Upper lobe of right lung (tissue), 1 donor: ENCODE data around the gene ERCC6L. TPM values are rescaled to one million over a fixed set of nuclear protein-coding genes. Genes with fewer than 3 reads are reported as not detected.
A peak's percentile ranks its signal among the peaks of the same experiment; 100 is the strongest.
"Not testable (repeated sequence)": the region's sequence is repeated elsewhere in the genome, so short reads cannot be mapped to it uniquely, and the experiment has no call there.

Source experiments
- ATAC-seq: fragments of 200-7000 bp; cut with Tn5 transposase; one replicate; pipeline ENCODE4 v1.9.1; 2020; ENCODE audit warnings: mild to moderate bottlenecking, moderate library complexity
- DNase-seq: peaks from one replicate; pipeline ENCODE4 v3.0.0-alpha.2; 2020
- H3K27ac ChIP-seq: fragments of 200-600 bp; one replicate; pipeline ENCODE4 v1.8.0; 2022
- H3K27me3 ChIP-seq: fragments of 200-600 bp; one replicate; pipeline ENCODE4 v1.8.0; 2022; ENCODE audit warnings: mild to moderate bottlenecking
- H3K36me3 ChIP-seq: fragments of 200-600 bp; one replicate; pipeline ENCODE4 v1.8.0; 2022
- H3K4me1 ChIP-seq: fragments of 200-600 bp; one replicate; pipeline ENCODE4 v1.8.0; 2022
- H3K4me3 ChIP-seq: fragments of 200-600 bp; one replicate; pipeline ENCODE4 v1.8.0; 2022; ENCODE audit warnings: mild to moderate bottlenecking
- H3K9me3 ChIP-seq: fragments of 200-600 bp; one replicate; pipeline ENCODE4 v1.8.0; 2022
- intact Hi-C: fragments of 100-400 bp; cut with DNase I; formaldehyde crosslinking; loops from one replicate; pipeline ENCODE4 v1.11.0; 2022
- total RNA-seq: library from RNA; stranded (reverse); fragmentation: NEBNext Ultra II Directional; extraction: Animal tissue kit (Norgen Biotek cat#: 25700); gene quantifications from one replicate; pipeline ENCODE4 v1.2.1, GENCODE V29; 2021
- TF ChIP-seq, protein P1 (sequence below): fragments of 200-600 bp; IDR thresholded peaks from one replicate; pipeline ENCODE4 v1.8.0; 2022; ENCODE audit warnings: antibody characterized with exemption
- donor health status: DM: no; HTN: yes; CAD: no; lungs with severe emphysema.

The ERCC6L gene
- total RNA-seq, 1 donor from 2014 or later: not detected

- no peak for ATAC-seq
- H3K36me3 ChIP-seq: no peaks in the 10 kb centered on the region
- peak overlapping the region; percentile 72 for H3K4me3 ChIP-seq
- DNase-seq: no peak
- no peaks in the 10 kb centered on the region for H3K4me1 ChIP-seq
- intact Hi-C loops: no loop called here
- TF ChIP-seq, protein P1, sequence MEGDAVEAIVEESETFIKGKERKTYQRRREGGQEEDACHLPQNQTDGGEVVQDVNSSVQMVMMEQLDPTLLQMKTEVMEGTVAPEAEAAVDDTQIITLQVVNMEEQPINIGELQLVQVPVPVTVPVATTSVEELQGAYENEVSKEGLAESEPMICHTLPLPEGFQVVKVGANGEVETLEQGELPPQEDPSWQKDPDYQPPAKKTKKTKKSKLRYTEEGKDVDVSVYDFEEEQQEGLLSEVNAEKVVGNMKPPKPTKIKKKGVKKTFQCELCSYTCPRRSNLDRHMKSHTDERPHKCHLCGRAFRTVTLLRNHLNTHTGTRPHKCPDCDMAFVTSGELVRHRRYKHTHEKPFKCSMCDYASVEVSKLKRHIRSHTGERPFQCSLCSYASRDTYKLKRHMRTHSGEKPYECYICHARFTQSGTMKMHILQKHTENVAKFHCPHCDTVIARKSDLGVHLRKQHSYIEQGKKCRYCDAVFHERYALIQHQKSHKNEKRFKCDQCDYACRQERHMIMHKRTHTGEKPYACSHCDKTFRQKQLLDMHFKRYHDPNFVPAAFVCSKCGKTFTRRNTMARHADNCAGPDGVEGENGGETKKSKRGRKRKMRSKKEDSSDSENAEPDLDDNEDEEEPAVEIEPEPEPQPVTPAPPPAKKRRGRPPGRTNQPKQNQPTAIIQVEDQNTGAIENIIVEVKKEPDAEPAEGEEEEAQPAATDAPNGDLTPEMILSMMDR: no peak
- no peaks in the 10 kb centered on the region for H3K27me3 ChIP-seq
- no peaks in the 10 kb centered on the region for H3K9me3 ChIP-seq
- peak overlapping the region; percentile 84 for H3K27ac ChIP-seq
Measured at GRCh38 chrX:72180539-72180938, 58.3 kb downstream of the ERCC6L start.

- DNase-seq (no peak), ATAC-seq (no peak)
- H3K27ac ChIP-seq: no peak overlapping the region
- TF ChIP-seq, protein P1: no peak
- H3K4me3 ChIP-seq: no peak overlapping the region
- H3K9me3 ChIP-seq: no peaks in the 10 kb centered on the region
- no peaks in the 10 kb centered on the region for H3K27me3 ChIP-seq
- no peaks in the 10 kb centered on the region for H3K4me1 ChIP-seq
- no peaks in the 10 kb centered on the region for H3K36me3 ChIP-seq
- intact Hi-C loops: no loop called here
Measured at GRCh38 chrX:72176981-72177380, 61.8 kb downstream of the ERCC6L start.

GRCh38 chrX:72176289-72176688 is 62.5 kb downstream of the ERCC6L start:
- H3K36me3 ChIP-seq, H3K9me3 ChIP-seq, DNase-seq, intact Hi-C loops, ATAC-seq, H3K4me1 ChIP-seq, H3K4me3 ChIP-seq, H3K27ac ChIP-seq, H3K27me3 ChIP-seq: not testable (repeated sequence)

GRCh38 chrX:72169008-72169728 is 69.7 kb downstream of the ERCC6L start:
- Histone ChIP-seq H3K27me3 (no peaks in the 10 kb centered on the region), H3K36me3 (no peaks in the 10 kb centered on the region), H3K4me3 (peak overlapping the region; percentile 16), H3K9me3 (no peaks in the 10 kb centered on the region), H3K27ac (peak overlapping the region; percentile 24), H3K4me1 (no peaks in the 10 kb centered on the region)
- no peak for DNase-seq
- intact Hi-C loops: no loop called here
- ATAC-seq: no peak
- TF ChIP-seq, protein P1: no peak

- no peaks in the 10 kb centered on the region for H3K9me3 ChIP-seq
- intact Hi-C loops: no loop called here
- ATAC-seq: no peak
- DNase-seq: no peak
- H3K36me3 ChIP-seq: no peaks in the 10 kb centered on the region
- no peak overlapping the region for H3K27ac ChIP-seq
- H3K4me3 ChIP-seq: no peak overlapping the region
- H3K4me1 ChIP-seq: no peaks in the 10 kb centered on the region
- TF ChIP-seq, protein P1: no peak
- no peaks in the 10 kb centered on the region for H3K27me3 ChIP-seq
Measured at GRCh38 chrX:72165551-72165950, 73.3 kb downstream of the ERCC6L start.

DNA sequence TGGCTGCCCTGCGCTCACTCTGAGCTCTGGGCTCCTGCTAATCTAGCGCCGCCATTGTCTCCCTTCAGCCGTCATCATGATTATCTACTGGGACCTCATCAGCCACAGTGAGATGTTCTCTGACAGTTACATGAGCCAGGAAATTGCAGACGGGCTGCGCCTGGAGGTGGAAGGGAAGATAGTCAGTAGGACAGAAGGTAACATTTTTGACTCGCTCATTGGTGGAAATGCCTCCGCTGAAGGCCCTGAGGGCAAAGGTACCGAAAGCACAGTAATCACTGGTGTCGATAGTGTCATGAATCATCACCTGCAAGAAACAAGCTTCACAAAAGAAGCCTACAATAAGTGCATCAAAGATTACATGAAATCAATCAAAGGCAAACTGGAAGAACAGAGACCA is 79.1 kb downstream of the ERCC6L start:
- DNase-seq (no peak), ATAC-seq (no peak)
- Histone ChIP-seq H3K4me3 (no peak overlapping the region), H3K4me1 (no peaks in the 10 kb centered on the region), H3K9me3 (no peaks in the 10 kb centered on the region), H3K27ac (no peak overlapping the region), H3K36me3 (no peaks in the 10 kb centered on the region), H3K27me3 (no peaks in the 10 kb centered on the region)
- TF ChIP-seq, protein P1: no peak
- intact Hi-C loops: no loop called here
